Adrenal gland (tissue), 12 donors: ENCODE data around the gene TELO2. TPM values are rescaled to one million over a fixed set of nuclear protein-coding genes. Genes with fewer than 3 reads are reported as not detected.

Experiments
- DNase-seq, 7 donors: peaks; one replicate each; pipeline ENCODE4 v3.0.0-alpha.2; 2019 to 2020
- H3K27ac ChIP-seq, 5 donors: fragments of 200-600 bp; sonication (generic) in 4 of 5; 1 replicate in 3 of 5; 2 replicates in 2 of 5; pipeline versions ENCODE4 v1.5.1 to v1.8.0; 2016 to 2020; ENCODE audit warnings: mild to moderate bottlenecking in 1 of 5
- H3K27me3 ChIP-seq: fragments of 200-600 bp; 2 replicates; pipeline ENCODE4 v1.8.0; 2021
- H3K36me3 ChIP-seq, 2 donors: fragments of 200-600 bp; replicated peaks in 1 of 2; 1 replicate in 1 of 2; 2 replicates in 1 of 2; pipeline versions ENCODE4 v1.5.1 to v1.8.0; 2018 to 2022
- H3K4me1 ChIP-seq, 2 donors: fragments of 200-600 bp; replicated peaks in 1 of 2; 1 replicate in 1 of 2; 2 replicates in 1 of 2; pipeline versions ENCODE4 v1.5.1 to v1.8.0; 2018 to 2021
- H3K4me3 ChIP-seq, 4 donors: fragments of 200-600 bp; sonication (generic) in 3 of 4; one replicate each; pipeline ENCODE4 v1.5.1; 2016 to 2018
- H3K9me3 ChIP-seq, 3 donors: fragments of 200-600 bp; sonication (generic) in 1 of 3; replicated peaks in 1 of 3; 1 replicate in 2 of 3; 2 replicates in 1 of 3; pipeline versions ENCODE4 v1.5.1 to v1.8.0; 2016 to 2021
- POLR2A ChIP-seq, 2 donors: fragments of 450-650 bp; IDR thresholded peaks; one replicate each; pipeline ENCODE4 v1.6.1; 2017; ENCODE audit warnings: antibody characterized with exemption in 2 of 2, mild to moderate bottlenecking in 2 of 2, moderate library complexity in 1 of 2
- WGBS, 4 donors: extraction: QIAGEN DNeasy Blood & Tissue Kit in 2 of 4; methylation state at CpG; one replicate each; pipeline versions ENCODE4 v1.1.5 to v1.1.7; 2013 to 2017; 5-methylcytosine and 5-hydroxymethylcytosine counted together
- intact Hi-C, 2 donors: fragments of 100-400 bp; cut with DNase I; formaldehyde crosslinking; loops; one replicate each; pipeline versions ENCODE4 v1.14.1 to v1.15.0; 2022 to 2023
- polyA plus RNA-seq, 3 donors: library from polyadenylated mRNA; stranded (reverse); fragments of 200-250 nt in 2 of 3; fragments of 350-450 nt in 1 of 3; fragmentation: Illumina TruSeq in 1 of 3; extraction: RNeasy Lipid Tissue Mini Kit (QIAGEN cat#74804) in 1 of 3; gene quantifications; one replicate each; pipeline ENCODE4 v1.2.3, GENCODE V29; 2013 to 2014
- total RNA-seq, 9 donors: library from RNA; depleted of rRNA in 4 of 9; stranded (reverse); fragments of >200 nt in 4 of 9; fragments of 120-200 nt in 1 of 9; fragmentation: NEBNext Ultra II Directional in 1 of 9; extraction: Animal tissue kit (Norgen Biotek cat#: 25700) in 1 of 9; gene quantifications; one replicate each; pipeline versions ENCODE4 v1.1.0 to v1.2.4, GENCODE V29; 2013 to 2023
- TF ChIP-seq, protein P1 (sequence below), 6 experiments: fragments of 450-650 bp in 4 of 6; fragments of 200-600 bp in 2 of 6; sonication (generic) in 1 of 6; IDR thresholded peaks; 1 replicate in 5 of 6; 2 replicates in 1 of 6; pipeline versions ENCODE4 v1.5.1 to v1.8.0; 2016 to 2021; ENCODE audit warnings: antibody characterized with exemption in 6 of 6, mild to moderate bottlenecking in 2 of 6, moderate library complexity in 1 of 6
- donor health status: healthy with polysubstance abuse.
- donor health status: Bipolar disorder and iron deficiency.
- donor health status: DM: yes; HTN: yes; CAD: no.
- donor health status: DM: no; HTN: no; CAD: no.
- donor health status: DM: no; HTN: no; CAD: no.
- donor health status: DM: yes; HTN: yes; CAD: no.

Gene TELO2
- total and polyA plus RNA-seq, 12 donors = 1.3 to 173 (median 23.7) TPM

DNA sequence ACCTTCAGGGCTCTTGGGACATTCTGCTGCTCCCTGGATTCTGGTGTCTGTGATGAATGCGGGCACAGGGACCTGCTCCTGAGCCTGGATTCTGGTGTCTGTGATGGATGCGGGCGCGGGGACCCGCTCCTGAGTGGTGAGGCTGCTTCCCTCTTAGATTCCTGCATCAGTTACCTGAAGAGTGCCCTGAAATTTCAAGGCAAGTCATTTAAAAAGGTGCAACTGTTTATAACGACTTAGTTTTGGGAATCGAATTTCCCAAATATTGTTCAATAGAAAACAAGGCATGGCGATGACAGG, 47.3 kb downstream of the TELO2 start:
- Histone ChIP-seq H3K36me3 (peaks cover 0 to 34% of the 10 kb centered on the region in 2 donors), H3K9me3 (no peaks in the 10 kb centered on the region), H3K27me3 (no peaks in the 10 kb centered on the region), H3K4me3 (no peak overlapping the region), H3K4me1 (peaks cover 15 to 61% of the 10 kb centered on the region in 2 donors), H3K27ac (peak overlapping the region in 1 of 5 donors; percentile 76)
- intact Hi-C loops = no loop called here
- no peak for TF ChIP-seq POLR2A (IDR thresholded peaks at IDR 0.05)
- TF ChIP-seq, protein P1, sequence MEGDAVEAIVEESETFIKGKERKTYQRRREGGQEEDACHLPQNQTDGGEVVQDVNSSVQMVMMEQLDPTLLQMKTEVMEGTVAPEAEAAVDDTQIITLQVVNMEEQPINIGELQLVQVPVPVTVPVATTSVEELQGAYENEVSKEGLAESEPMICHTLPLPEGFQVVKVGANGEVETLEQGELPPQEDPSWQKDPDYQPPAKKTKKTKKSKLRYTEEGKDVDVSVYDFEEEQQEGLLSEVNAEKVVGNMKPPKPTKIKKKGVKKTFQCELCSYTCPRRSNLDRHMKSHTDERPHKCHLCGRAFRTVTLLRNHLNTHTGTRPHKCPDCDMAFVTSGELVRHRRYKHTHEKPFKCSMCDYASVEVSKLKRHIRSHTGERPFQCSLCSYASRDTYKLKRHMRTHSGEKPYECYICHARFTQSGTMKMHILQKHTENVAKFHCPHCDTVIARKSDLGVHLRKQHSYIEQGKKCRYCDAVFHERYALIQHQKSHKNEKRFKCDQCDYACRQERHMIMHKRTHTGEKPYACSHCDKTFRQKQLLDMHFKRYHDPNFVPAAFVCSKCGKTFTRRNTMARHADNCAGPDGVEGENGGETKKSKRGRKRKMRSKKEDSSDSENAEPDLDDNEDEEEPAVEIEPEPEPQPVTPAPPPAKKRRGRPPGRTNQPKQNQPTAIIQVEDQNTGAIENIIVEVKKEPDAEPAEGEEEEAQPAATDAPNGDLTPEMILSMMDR (IDR thresholded peaks at IDR 0.05) = no peak
- no peak for DNase-seq
- 81 to 94% (median 86%) methylated on average over 7 to 8 of the region's 8 CpGs for WGBS, 4 donors

DNA sequence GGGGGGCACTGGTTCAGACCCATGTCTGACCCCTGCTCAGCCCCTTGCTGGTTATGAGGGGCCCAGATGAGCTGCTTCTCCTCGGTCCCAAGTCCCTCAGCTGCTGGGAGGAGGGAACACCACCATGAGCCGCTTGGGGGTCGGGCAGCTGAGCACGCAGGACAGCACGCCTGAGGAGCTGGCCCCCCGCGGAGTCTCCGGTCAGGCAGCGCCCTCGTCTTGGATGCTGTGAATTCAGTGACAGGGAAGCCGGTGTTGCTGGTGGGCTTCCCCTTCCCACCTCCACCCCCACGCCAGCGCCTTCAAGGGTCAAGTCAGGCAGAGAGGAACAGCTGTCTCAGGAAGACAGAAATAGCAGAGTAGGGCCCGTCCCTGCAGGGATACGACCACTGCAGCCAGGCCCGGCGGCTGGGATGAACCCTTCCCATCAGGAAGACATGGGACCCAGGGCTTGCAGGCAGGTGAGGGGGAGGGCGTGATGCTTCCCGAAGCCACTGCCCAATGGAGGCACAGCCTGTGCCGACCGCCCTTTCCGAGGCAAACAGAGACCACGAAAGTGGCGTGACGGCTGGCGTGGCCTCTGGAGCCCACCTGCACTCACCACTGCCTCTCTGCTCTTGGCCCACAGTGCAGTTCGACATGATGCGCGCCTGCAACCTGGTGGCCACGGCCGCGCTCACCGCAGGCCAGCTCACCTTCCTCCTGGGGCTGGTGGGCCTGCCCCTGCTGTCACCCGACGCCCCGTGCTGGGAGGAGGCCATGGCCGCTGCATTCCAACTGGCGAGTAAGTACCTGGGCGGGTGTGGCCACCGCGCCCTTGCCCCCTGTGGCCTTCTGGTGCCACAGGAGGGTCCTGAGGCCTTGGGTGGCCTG, 48.4 kb downstream of the TELO2 start:
- no peaks in the 10 kb centered on the region for H3K9me3 ChIP-seq
- intact Hi-C loops = no loop called here
- H3K27me3 ChIP-seq = no peaks in the 10 kb centered on the region
- no peak overlapping the region for H3K4me3 ChIP-seq
- 80 to 86% (median 82%) methylated on average over 16 to 41 of the region's 41 CpGs for WGBS, 4 donors
- H3K27ac ChIP-seq = peak overlapping the region in 2 of 5 donors; percentile 75 to 76
- no peak for DNase-seq
- peaks cover 0 to 35% of the 10 kb centered on the region in 2 donors for H3K36me3 ChIP-seq
- H3K4me1 ChIP-seq = peaks cover 15 to 71% of the 10 kb centered on the region in 2 donors
- TF ChIP-seq, protein P1 (IDR thresholded peaks at IDR 0.05) = no peak
- TF ChIP-seq POLR2A (IDR thresholded peaks at IDR 0.05) = no peak

DNA sequence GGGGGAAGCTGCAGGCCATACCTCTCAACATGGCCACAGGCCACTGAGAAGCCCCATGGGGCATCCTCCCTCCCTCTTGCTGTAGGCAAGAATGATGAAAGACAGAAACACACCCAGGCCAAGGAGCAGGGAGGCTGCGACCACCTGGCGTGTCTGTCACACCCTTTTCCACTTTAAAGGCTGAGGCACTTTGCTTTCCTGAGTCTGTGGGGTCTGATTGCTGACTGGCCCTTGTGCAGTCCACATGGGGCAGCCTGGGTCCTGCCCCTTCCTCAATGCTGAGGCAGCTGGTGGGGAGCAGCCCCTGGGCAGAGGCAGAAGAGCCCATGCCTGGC, 49.0 kb downstream of the TELO2 start:
- intact Hi-C loops = no loop called here
- Histone ChIP-seq H3K4me1 (peaks cover 15 to 72% of the 10 kb centered on the region in 2 donors), H3K27me3 (no peaks in the 10 kb centered on the region), H3K4me3 (no peak overlapping the region), H3K9me3 (no peaks in the 10 kb centered on the region), H3K27ac (peak overlapping the region in 2 of 5 donors; percentile 75 to 76), H3K36me3 (peaks cover 0 to 36% of the 10 kb centered on the region in 2 donors)
- TF ChIP-seq, protein P1 (IDR thresholded peaks at IDR 0.05) = no peak
- no peak for TF ChIP-seq POLR2A (IDR thresholded peaks at IDR 0.05)
- 83 to 94% (median 86%) methylated on average over 2 of the region's 2 CpGs; no CpG with 5 or more reads in 1 of the 4 donors for WGBS, 4 donors
- no peak for DNase-seq

DNA sequence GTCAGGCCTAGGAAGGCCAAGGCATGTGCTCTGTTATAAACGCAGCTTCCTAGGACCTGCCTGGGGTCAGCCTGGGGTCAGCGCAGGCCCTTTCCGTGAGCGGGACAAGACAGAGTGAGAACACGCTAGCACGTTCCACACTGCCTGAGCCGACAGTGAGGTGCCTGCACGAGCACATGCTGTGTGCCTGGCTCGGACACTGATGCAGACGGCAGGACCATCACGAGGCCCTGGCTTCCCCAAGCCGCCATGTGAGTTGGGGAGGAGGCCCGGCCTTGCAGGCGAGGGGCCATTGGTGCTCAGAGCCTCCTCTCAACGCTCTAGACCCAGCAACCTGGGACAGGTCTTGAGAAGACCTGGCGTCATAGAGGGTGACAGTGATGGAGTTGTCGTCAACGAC, 49.4 kb downstream of the TELO2 start:
- intact Hi-C loops = no loop called here
- Histone ChIP-seq H3K36me3 (peaks cover 0 to 32% of the 10 kb centered on the region in 2 donors), H3K4me1 (peaks cover 15 to 72% of the 10 kb centered on the region in 2 donors), H3K9me3 (no peaks in the 10 kb centered on the region), H3K27ac (peak overlapping the region in 4 of 5 donors; percentile 43 to 76 (median 68)), H3K27me3 (no peaks in the 10 kb centered on the region), H3K4me3 (no peak overlapping the region)
- DNase-seq = no peak
- 80 to 97% (median 84%) methylated on average over 6 to 18 of the region's 18 CpGs; no CpG with 5 or more reads in 1 of the 4 donors for WGBS, 4 donors
- TF ChIP-seq, protein P1 (IDR thresholded peaks at IDR 0.05) = no peak
- TF ChIP-seq POLR2A (IDR thresholded peaks at IDR 0.05) = no peak
